Erythroblast (primary cell): ENCODE measurements around the gene OR2T11.

Experiments used
- GATA1 ChIP-seq: IDR thresholded peaks from 2 replicates; pipeline ENCODE4 v1.6.1; 2011; ENCODE audit warnings: low read depth, mild to moderate bottlenecking, control low read depth, low read length, moderate library complexity
- POLR2A ChIP-seq: IDR thresholded peaks from 2 replicates; pipeline ENCODE4 v1.6.1; 2011; ENCODE audit warnings: mild to moderate bottlenecking, low read length

DNA sequence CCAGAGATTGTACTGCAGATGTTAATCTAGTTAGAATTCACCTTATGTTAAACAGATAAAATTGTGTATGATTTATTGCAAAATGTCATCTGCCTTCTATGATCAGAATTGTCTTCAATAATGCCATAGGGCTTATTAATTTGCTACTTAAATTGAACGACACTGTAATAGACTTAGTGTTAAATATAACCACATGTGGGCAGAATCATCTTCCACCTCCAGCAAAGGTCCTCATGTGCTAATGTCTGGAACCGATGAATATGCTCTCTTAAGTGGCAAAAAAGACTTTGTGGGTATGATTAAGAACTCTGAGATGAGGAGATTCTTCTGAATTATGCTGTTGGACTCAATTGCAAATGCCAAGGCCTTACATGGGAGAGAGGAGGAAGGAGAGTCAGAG lies 4.3 kb downstream of the OR2T11 start:
- TF ChIP-seq POLR2A (no peak), GATA1 (no peak)
